Erythroblast (primary cell): ENCODE data around the gene PRICKLE2.

Experiments
- GATA1 ChIP-seq: IDR thresholded peaks from 2 replicates; pipeline ENCODE4 v1.6.1; 2011; ENCODE audit warnings: low read depth, mild to moderate bottlenecking, control low read depth, low read length, moderate library complexity
- POLR2A ChIP-seq: IDR thresholded peaks from 2 replicates; pipeline ENCODE4 v1.6.1; 2011; ENCODE audit warnings: mild to moderate bottlenecking, low read length

DNA sequence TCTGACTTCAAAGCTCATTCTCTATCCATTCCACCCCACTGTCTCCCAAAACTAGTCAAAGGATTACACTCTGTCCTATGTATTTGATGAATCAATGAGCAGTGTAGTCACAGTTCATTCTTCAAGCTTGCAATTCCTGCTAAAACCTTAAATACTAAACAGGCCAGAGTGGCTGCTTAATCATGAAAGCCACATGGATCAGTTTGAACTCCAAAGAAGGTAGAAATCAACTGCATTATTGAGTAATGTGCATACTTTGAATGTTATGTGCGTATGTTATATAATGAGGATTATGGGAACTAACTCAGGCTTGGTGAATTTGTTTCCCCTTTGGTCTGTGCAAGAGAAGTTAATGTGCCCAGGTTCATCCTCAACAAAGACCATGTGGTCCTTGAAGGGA is 45.4 kb downstream of the PRICKLE2 start:
- TF ChIP-seq POLR2A (no peak), GATA1 (no peak)
